ENCODE data around the gene PIK3CB.
"Not testable (repeated sequence)": the region's sequence is repeated elsewhere in the genome, so short reads cannot be mapped to it uniquely, and the experiment has no call there.

The PIK3CB gene

DNA sequence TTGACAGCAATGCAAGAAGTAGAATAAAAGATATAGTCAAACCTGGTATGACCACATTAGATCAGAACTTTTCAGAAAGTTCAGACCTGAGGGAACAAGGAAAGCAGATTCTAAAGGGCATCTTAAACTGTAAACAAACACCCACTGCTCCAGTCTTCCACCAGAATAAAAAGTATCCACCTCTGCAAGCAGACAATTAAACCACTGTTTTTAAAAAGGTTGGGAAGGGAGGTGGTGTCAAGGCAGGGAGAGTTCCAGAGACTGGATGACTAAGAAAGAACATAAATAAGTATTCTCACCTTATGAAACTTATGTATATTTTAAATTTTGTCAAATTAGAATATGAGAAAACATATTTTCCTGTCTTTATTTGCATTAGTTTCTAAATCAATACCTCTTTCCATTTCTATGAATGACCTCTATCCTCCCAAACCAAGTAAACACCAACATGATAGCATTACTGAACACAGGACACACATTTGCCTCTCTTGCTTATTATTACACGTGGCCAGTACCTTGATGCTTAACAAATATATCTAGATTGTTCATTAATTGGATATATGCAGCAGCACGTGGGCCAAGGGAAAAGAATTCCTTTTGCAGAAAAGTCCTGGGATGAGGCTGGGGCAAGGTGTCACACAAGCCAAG is 31.6 kb downstream of the PIK3CB start:
- DNase-seq (ENCODE audit: low read depth) = no peak

DNA sequence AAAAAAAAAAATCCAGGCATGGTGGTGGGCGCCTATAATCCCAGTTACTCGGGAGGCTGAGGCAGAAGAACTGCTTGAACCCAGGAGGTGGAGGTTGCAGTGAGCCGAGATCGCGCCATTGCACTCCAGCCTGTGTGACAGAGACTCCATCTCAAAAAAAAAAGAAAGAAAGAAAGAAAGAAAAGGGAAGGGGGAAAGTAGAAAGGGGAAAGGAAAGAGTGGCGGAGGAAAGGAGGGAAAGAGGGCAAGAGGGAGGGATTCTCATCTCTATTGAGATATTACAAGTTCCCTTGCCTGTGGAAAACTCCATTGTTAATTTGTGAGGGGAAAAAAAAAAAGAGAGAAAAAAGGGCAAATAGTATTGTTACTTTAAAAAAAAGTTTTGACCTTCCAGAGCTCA is 32.5 kb downstream of the PIK3CB start:
- not testable (repeated sequence) for DNase-seq (ENCODE audit: low read depth)

DNA sequence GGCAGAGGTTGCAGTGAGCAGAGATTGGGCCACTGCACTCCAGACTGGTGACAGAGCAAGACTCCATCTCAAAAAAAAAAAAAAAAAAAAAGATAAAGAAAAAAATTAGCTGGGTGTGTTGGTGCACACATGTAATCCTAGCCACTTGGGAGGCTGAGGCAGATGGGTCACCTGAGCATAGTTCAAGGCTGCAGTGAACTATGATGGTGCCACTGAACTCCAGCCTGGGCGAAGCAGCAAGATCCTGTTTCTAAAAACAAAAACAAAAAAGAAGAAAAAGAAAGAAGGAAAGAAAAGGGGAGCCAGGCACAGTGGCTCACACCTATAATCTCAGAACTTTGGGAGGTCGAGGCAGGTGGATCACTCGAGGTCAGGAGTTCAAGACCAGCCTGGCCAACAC is 32.9 kb downstream of the PIK3CB start:
- DNase-seq (ENCODE audit: low read depth) = no peak

- no peak for DNase-seq (ENCODE audit: low read depth)
Observed at GRCh38 chr3:138800248-138800647, 34.5 kb downstream of the PIK3CB start.

DNA sequence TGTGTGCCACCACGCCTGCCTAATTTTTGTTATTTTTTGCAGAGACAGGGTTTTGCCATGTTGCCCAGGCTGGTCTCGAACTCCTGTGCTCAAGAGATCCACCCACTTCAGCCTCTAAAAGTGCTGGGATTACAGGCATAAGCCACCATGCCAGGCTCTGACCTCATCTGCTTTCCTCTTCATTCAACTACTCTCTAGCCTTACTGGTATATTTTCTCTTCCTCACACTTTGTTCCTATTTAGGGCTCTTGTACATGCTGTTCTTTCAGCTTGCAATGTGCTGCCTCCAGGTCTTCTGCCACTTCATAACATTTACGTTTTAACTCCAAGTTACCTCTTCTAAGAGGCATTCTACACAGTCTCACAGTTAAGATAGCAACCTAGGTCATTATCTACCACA is 34.9 kb downstream of the PIK3CB start:
- no peak for DNase-seq (ENCODE audit: low read depth)

DNA sequence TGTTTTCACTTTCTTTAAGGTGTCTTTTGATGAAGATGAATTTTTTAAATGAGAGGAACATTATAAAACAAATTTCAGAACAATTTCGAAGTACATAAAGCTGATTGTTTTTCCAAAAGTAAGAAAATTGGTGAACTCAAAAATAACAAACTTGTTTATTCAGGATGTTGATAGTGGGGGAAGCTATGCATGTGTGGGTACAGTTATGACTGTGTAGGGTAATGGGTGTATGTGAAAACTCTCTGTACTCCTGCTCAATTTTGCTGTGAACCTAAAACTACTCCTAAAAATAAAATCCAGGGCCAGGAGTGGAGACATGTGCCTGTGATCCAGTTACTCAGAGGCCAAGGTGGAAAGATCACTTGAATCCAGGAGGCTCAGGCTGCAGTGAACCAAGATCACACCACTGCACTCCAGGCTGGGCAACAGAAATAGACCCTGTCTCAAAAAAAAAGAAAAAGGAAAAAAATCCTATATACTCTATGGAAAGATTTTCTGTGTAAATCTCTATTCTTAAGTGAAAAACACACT is 37.2 kb downstream of the PIK3CB start:
- DNase-seq (ENCODE audit: low read depth) = no peak

DNA sequence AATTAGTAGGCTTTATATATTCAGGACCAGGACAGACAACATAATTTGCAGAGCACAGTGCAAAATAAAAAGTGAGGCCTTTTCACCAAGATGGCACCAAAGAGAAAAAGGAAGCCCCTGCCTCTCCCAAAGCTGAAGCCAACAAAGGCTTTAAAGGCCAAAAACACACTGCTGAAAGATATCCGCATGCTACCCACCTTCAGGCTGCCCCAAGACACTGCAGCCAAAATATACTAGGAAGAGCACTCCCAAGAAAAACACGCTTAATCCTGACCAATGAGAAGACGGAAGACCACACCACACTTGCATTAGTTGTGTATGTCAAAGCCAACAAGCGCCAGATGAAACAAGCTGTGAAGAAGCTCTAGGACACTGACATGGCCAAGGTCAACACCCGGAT is 38.0 kb downstream of the PIK3CB start:
- no peak for DNase-seq (ENCODE audit: low read depth)

- no peak for DNase-seq (ENCODE audit: low read depth)
Observed at GRCh38 chr3:138786788-138787271, 47.9 kb downstream of the PIK3CB start.

GRCh38 chr3:138785951-138786350 is 48.8 kb downstream of the PIK3CB start:
- no peak for DNase-seq (ENCODE audit: low read depth)

DNA sequence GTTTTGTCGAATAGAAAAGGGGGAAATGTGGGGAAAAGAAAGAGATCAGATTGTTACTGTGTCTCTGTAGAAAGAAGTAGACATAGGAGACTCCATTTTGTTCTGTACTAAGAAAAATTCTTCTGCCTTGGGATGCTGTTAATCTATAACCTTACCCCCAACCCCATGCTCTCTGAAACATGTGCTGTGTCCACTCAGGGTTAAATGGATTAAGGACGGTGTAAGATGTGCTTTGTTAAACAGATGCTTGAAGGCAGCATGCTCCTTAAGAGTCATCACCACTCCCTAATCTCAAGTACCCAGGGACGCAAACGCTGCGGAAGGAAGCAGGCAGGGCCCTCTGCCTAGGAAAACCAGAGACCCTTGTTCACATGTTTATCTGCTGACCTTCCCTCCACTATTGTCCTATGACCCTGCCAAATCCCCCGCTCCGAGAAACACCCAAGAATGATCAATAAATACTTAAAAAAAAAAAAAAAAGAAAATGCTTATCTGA is 49.3 kb downstream of the PIK3CB start:
- not testable (repeated sequence) for DNase-seq (ENCODE audit: low read depth)

GRCh38 chr3:138782755-138783154 is 52.0 kb downstream of the PIK3CB start:
- DNase-seq (ENCODE audit: low read depth) = no peak

GRCh38 chr3:138781012-138781470 is 53.7 kb downstream of the PIK3CB start:
- peak; percentile 42 for DNase-seq (ENCODE audit: low read depth)

GRCh38 chr3:138778643-138779042 is 56.1 kb downstream of the PIK3CB start:
- no peak for DNase-seq (ENCODE audit: low read depth)

DNA sequence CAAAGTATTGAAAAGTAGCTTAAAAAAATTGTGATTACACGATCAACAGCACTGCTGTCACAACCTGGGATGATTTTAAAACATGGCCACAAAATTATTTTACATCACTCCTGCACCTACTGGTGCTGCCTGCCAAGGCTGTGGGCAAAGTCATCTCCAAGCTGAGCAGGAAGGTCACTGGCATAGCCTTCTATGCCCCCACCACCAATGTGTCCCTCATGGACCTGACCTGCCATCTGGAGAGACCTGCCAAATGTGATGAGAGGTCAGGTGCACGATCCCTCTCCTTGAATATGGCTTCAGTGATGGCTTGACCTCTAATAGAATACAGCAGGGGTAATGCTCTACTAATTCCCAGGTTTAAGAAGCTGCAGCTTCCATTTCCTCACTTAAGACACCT is 57.8 kb downstream of the PIK3CB start:
- no peak for DNase-seq (ENCODE audit: low read depth)

DNA sequence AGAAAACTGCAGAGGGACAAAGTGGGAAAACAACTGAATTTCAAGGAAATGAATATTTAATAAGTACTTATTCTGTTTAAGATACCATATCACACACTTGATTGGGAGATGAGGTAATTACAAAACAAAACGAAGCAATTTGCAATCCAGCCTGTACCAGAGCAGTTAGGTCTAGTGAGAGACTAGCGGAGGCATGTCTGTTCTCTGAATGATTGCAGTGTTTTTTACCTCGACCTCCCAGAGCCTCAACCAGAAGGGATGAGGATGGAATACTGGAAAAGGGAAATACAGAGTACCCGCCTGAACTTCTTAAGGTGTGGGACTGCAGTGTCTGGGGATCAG is 59.5 kb downstream of the PIK3CB start:
- no peak for DNase-seq (ENCODE audit: low read depth)

GRCh38 chr3:138774529-138775253 is 60.0 kb downstream of the PIK3CB start:
- DNase-seq (ENCODE audit: low read depth) = no peak

- DNase-seq (ENCODE audit: low read depth) = no peak
Observed at GRCh38 chr3:138771585-138771984, 63.1 kb downstream of the PIK3CB start.

GRCh38 chr3:138769616-138770015 is 65.1 kb downstream of the PIK3CB start:
- DNase-seq (ENCODE audit: low read depth) = no peak

GRCh38 chr3:138768946-138769345 is 65.8 kb downstream of the PIK3CB start:
- DNase-seq (ENCODE audit: low read depth) = no peak

GRCh38 chr3:138768125-138768524 is 66.6 kb downstream of the PIK3CB start:
- no peak for DNase-seq (ENCODE audit: low read depth)

GRCh38 chr3:138767498-138768104 is 67.1 kb downstream of the PIK3CB start:
- DNase-seq (ENCODE audit: low read depth) = no peak

- no peak for DNase-seq (ENCODE audit: low read depth)
Observed at GRCh38 chr3:138761002-138761401, 73.7 kb downstream of the PIK3CB start.

GRCh38 chr3:138748190-138748589 is 86.5 kb downstream of the PIK3CB start:
- no peak for DNase-seq (ENCODE audit: low read depth)
